ENCODE results near the gene SECISBP2. TPM values are rescaled to one million over a fixed set of nuclear protein-coding genes. Genes with fewer than 3 reads are reported as not detected.

The SECISBP2 gene
- polyA plus RNA-seq, 1 donor (not counting 4 experiments of a cell fraction or from before 2014, with no cell fraction given) = 24.3 TPM

GRCh38 chr9:89329917-89330316, 11.6 kb downstream of the SECISBP2 start:
- H3K36me3 ChIP-seq (ENCODE audit: control insufficient read depth in 2 of 2, extremely low read depth in 1 of 2, insufficient read depth in 2 of 2, low read length in 2 of 2) = peaks cover 14 to 23% of the 10 kb centered on the region in 2 experiments
- dilution Hi-C loops (cut with MboI; ENCODE audit: extremely low pct_ligation_motif_present, low sequenced_read_pairs) = no loop called here
- no peaks in the 10 kb centered on the region for H3K27me3 ChIP-seq (ENCODE audit: control insufficient read depth, extremely low read depth, insufficient read depth, low read length)
- peaks cover under 1% of the 10 kb centered on the region for H3K79me2 ChIP-seq (ENCODE audit: control insufficient read depth, insufficient read depth, low read length)
- DNase-seq (ENCODE audit: low read depth, low spot score) = no peak
- H3K9me1 ChIP-seq (ENCODE audit: control insufficient read depth, extremely low read depth, insufficient read depth, low read length) = no peaks in the 10 kb centered on the region
- H3K4me1 ChIP-seq (ENCODE audit: control insufficient read depth, extremely low read depth, insufficient read depth, low read length) = no peaks in the 10 kb centered on the region
- no peak overlapping the region for H3K4me3 ChIP-seq (ENCODE audit: control insufficient read depth in 2 of 3, extremely low read depth in 1 of 3, insufficient read depth in 2 of 3, low read depth in 1 of 3, low read length in 3 of 3)
- H2AFZ ChIP-seq (ENCODE audit: control insufficient read depth, low read length) = no peak overlapping the region
- no peak overlapping the region for H3K27ac ChIP-seq (ENCODE audit: control insufficient read depth, insufficient read depth, low read length)
- TF ChIP-seq CTCF (optimal IDR thresholded peaks at IDR 0.05 in 1 of 3, IDR thresholded peaks at IDR 0.05 in 1 of 3, conservative IDR thresholded peaks at IDR 0.05 in 1 of 3; ENCODE audit: extremely low read depth in 1 of 3, insufficient read depth in 2 of 3, low read length in 3 of 3) (no peak), EZH2 (IDR thresholded peaks at IDR 0.05; ENCODE audit: low read length) (no peak)
- H3K4me2 ChIP-seq (ENCODE audit: control insufficient read depth, extremely low read depth, insufficient read depth, low read depth, low read length) = no peak overlapping the region
- no peak overlapping the region for H3K9ac ChIP-seq (ENCODE audit: control insufficient read depth, extremely low read depth, insufficient read depth, low read length)
- H3K9me3 ChIP-seq (ENCODE audit: control insufficient read depth, low read depth, low read length) = no peaks in the 10 kb centered on the region
- no peaks in the 10 kb centered on the region for H4K20me1 ChIP-seq (ENCODE audit: control insufficient read depth, extremely low read depth, insufficient read depth, low read length)
- no peak for FAIRE-seq

DNA sequence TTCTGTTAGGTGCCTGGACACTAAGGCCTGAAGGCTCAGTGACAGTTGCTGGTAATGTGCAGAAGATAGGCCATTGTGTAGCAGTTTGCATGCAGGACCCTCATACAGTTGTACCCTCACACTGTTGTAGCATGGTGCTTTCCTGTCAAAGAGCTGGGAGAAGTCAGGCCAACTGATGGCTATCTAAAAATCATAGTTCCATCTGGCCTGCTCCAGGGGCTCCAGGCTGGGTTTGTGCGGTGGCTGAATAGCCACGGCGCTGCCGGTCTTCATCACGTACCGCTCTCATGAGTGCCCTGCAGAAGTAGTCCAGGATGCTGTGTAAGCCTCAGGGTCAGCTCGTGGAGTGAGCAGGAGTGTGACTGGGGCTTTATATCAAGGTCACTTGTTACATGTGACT, 12.2 kb downstream of the SECISBP2 start:
- Histone ChIP-seq H3K9me3 (ENCODE audit: control insufficient read depth, low read depth, low read length) (no peaks in the 10 kb centered on the region), H3K27me3 (ENCODE audit: control insufficient read depth, extremely low read depth, insufficient read depth, low read length) (no peaks in the 10 kb centered on the region), H2AFZ (ENCODE audit: control insufficient read depth, low read length) (no peak overlapping the region), H3K4me2 (ENCODE audit: control insufficient read depth, extremely low read depth, insufficient read depth, low read depth, low read length) (no peak overlapping the region), H3K36me3 (ENCODE audit: control insufficient read depth in 2 of 2, extremely low read depth in 1 of 2, insufficient read depth in 2 of 2, low read length in 2 of 2) (peaks cover 14 to 25% of the 10 kb centered on the region in 2 experiments), H3K79me2 (ENCODE audit: control insufficient read depth, insufficient read depth, low read length) (no peaks in the 10 kb centered on the region), H3K4me1 (ENCODE audit: control insufficient read depth, extremely low read depth, insufficient read depth, low read length) (no peaks in the 10 kb centered on the region), H3K9ac (ENCODE audit: control insufficient read depth, extremely low read depth, insufficient read depth, low read length) (no peak overlapping the region), H3K9me1 (ENCODE audit: control insufficient read depth, extremely low read depth, insufficient read depth, low read length) (no peaks in the 10 kb centered on the region), H3K27ac (ENCODE audit: control insufficient read depth, insufficient read depth, low read length) (no peak overlapping the region), H3K4me3 (ENCODE audit: control insufficient read depth in 2 of 3, extremely low read depth in 1 of 3, insufficient read depth in 2 of 3, low read depth in 1 of 3, low read length in 3 of 3) (no peak overlapping the region), H4K20me1 (ENCODE audit: control insufficient read depth, extremely low read depth, insufficient read depth, low read length) (no peaks in the 10 kb centered on the region)
- TF ChIP-seq CTCF (optimal IDR thresholded peaks at IDR 0.05 in 1 of 3, IDR thresholded peaks at IDR 0.05 in 1 of 3, conservative IDR thresholded peaks at IDR 0.05 in 1 of 3; ENCODE audit: extremely low read depth in 1 of 3, insufficient read depth in 2 of 3, low read length in 3 of 3) (no peak), EZH2 (IDR thresholded peaks at IDR 0.05; ENCODE audit: low read length) (no peak)
- dilution Hi-C loops (cut with MboI; ENCODE audit: extremely low pct_ligation_motif_present, low sequenced_read_pairs) = no loop called here
- DNase-seq (ENCODE audit: low read depth, low spot score) = no peak
- no peak for FAIRE-seq
